ENCODE results near the gene HAUS7. TPM values are rescaled to one million over a fixed set of nuclear protein-coding genes. Genes with fewer than 3 reads are reported as not detected.

The HAUS7 gene
- total and polyA plus RNA-seq, 7 donors = 15.0 to 37.8 (median 23.9) TPM

DNA sequence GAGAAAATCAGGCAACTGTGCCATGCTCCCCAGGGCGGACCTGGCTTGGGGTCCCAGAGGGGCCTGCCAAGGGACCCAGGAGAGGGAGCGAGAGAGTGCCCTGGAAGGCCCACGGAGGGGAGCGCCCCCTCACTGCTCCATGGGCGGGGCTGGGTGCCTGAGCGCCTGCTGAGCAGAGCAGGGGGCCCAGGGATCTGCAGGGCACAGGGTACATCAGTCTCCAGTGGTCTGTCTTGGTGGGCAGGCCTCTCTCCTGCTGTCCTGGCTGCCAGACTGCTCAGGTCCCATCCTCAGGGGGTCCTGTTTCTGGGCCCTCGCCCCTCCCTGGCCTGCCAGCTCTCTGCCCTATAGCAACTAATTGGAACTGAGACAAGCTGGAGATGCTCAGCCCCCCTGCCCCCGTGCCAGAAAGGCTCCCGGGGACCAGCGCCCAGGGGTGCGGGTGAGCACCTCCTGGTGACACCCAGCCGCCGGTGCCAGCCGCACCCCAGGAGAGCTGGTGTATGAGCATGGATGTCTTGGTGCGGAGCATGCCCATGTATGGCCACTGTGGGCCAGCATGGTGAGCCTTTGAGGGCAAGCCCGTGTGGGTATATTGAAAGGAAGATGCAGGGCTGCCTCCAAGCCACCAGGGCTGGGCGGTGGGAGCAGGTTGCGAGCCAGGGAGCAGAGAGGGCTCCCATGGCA, 25.7 kb upstream of the HAUS7 start:
- Histone ChIP-seq H3K27me3 (peaks cover 0 to 7% (median 0%) of the 10 kb centered on the region in 3 donors), H3K27ac (peak overlapping the region in 1 of 4 donors; percentile 29), H3K9me3 (no peaks in the 10 kb centered on the region), H3K4me1 (no peaks in the 10 kb centered on the region), H3K4me3 (peak overlapping the region in 2 of 4 donors; percentile 20 to 41), H3K36me3 (no peaks in the 10 kb centered on the region)
- WGBS, 2 donors = 79 to 80% methylated on average over 18 of the region's 18 CpGs
- intact Hi-C loops (cut with DNase I) = no loop called here
- no peak for DNase-seq
- TF ChIP-seq POLR2A (IDR thresholded peaks at IDR 0.05) (no peak), POLR2AphosphoS5 (IDR thresholded peaks at IDR 0.05) (no peak), EP300 (IDR thresholded peaks at IDR 0.05) (no peak)
- TF ChIP-seq, protein P1, sequence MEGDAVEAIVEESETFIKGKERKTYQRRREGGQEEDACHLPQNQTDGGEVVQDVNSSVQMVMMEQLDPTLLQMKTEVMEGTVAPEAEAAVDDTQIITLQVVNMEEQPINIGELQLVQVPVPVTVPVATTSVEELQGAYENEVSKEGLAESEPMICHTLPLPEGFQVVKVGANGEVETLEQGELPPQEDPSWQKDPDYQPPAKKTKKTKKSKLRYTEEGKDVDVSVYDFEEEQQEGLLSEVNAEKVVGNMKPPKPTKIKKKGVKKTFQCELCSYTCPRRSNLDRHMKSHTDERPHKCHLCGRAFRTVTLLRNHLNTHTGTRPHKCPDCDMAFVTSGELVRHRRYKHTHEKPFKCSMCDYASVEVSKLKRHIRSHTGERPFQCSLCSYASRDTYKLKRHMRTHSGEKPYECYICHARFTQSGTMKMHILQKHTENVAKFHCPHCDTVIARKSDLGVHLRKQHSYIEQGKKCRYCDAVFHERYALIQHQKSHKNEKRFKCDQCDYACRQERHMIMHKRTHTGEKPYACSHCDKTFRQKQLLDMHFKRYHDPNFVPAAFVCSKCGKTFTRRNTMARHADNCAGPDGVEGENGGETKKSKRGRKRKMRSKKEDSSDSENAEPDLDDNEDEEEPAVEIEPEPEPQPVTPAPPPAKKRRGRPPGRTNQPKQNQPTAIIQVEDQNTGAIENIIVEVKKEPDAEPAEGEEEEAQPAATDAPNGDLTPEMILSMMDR (IDR thresholded peaks at IDR 0.05) = no peak

- H3K27me3 ChIP-seq = peaks cover 0 to 7% (median 0%) of the 10 kb centered on the region in 3 donors
- H3K4me3 ChIP-seq = peak overlapping the region in 3 of 4 donors; percentile 20 to 41 (median 23)
- intact Hi-C loops (cut with DNase I) = no loop called here
- peak overlapping the region; percentile 17 to 42 (median 30) for H3K27ac ChIP-seq
- WGBS, 2 donors = 33 to 34% methylated on average over 17 of the region's 17 CpGs
- no peak for DNase-seq
- no peaks in the 10 kb centered on the region for H3K4me1 ChIP-seq
- TF ChIP-seq POLR2A (IDR thresholded peaks at IDR 0.05) = no peak
- TF ChIP-seq, protein P1 (IDR thresholded peaks at IDR 0.05) = peak in 1 of 4 experiments; percentile 17
- no peaks in the 10 kb centered on the region for H3K9me3 ChIP-seq
- H3K36me3 ChIP-seq = no peaks in the 10 kb centered on the region
These were observed 25.0 kb upstream of the HAUS7 start for GRCh38 chrX:153495362-153495751.

DNA sequence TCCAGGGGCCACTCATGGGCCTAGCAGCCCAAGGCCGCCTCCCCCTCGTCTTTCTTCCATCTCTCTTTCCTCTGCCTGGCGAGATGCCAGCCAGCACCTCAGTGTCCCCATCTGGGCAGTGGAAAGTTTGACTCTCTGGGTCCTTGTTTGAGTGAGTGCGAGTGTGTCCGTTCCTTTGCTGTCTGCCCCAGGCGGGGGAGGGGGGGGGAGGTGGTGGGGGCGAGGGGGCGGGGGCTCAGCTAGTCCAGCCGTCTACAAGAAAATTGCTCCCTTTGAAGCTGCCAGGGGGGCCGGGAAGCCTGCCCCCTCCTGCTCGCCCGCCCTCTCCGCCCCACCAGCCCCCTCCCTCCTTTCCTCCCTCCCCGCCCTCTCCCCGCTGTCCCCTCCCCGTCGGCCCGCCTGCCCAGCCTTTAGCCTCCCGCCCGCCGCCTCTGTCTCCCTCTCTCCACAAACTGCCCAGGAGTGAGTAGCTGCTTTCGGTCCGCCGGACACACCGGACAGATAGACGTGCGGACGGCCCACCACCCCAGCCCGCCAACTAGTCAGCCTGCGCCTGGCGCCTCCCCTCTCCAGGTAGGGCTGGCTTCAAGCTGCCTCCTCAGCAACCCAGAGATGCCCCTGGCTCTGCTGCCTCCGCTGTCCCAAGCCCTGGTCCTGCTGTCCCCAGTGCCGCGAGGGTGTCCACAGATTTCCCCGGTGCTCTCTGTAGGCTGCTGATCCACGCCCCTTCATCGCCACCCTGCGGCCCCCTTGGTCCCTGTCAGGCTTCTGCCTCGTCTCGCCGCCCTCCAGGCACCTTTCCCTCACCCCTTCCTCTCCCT, 24.4 kb upstream of the HAUS7 start, which contains the start of gene BGN:
Gene BGN (plus strand): TSS at position 440 of the 821 bp plus-strand sequence. CDS start 9,652 bp downstream, outside the sequence.
- peak within 1 kb of the TSS in 3 of 4 donors; percentile 20 to 41 (median 23) for H3K4me3 ChIP-seq
- H3K36me3 ChIP-seq = no peaks in the 10 kb centered on the region
- peak within 1 kb of the TSS; percentile 17 to 49 (median 30) for H3K27ac ChIP-seq
- intact Hi-C loops (cut with DNase I) = no loop called here
- H3K9me3 ChIP-seq = no peaks in the 10 kb centered on the region
- H3K4me1 ChIP-seq = no peaks in the 10 kb centered on the region
- DNase-seq = no peak
- peaks cover 0 to 7% (median 0%) of the 10 kb centered on the region in 3 donors for H3K27me3 ChIP-seq
- no peak for TF ChIP-seq POLR2AphosphoS5 (IDR thresholded peaks at IDR 0.05)
- TF ChIP-seq, protein P1 (IDR thresholded peaks at IDR 0.05) = peak in 1 of 4 experiments; percentile 27
- WGBS, 2 donors = 14 to 17% methylated on average over 33 to 39 of the region's 41 CpGs

DNA sequence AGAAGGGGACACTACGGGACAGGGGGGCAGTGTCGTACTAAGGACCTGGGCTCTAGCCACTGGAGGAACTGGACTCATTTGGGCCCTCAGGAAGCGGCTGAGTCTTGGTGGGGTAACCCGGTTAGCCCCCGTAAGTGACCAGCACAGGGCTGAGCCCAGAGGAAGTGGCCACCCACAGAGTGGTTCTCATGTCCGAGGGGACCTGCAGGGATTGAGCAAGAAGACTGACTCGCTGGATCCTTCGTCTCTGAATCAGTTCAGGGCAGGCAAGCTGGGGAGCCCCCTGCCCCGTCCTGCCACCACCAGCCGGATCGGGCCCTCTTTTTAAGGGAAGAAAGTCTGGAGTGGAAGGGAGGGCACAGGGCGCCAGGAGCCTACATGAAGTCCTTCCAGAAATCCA, 23.7 kb upstream of the HAUS7 start:
- DNase-seq = no peak
- Histone ChIP-seq H3K27ac (peak overlapping the region in 2 of 4 donors; percentile 29 to 49), H3K4me1 (no peaks in the 10 kb centered on the region), H3K36me3 (no peaks in the 10 kb centered on the region), H3K4me3 (no peak overlapping the region), H3K9me3 (no peaks in the 10 kb centered on the region), H3K27me3 (peaks cover 0 to 7% (median 0%) of the 10 kb centered on the region in 3 donors)
- intact Hi-C loops (cut with DNase I) = no loop called here
- TF ChIP-seq, protein P1 (IDR thresholded peaks at IDR 0.05) = no peak
- TF ChIP-seq POLR2AphosphoS5 (IDR thresholded peaks at IDR 0.05) (no peak), POLR2A (IDR thresholded peaks at IDR 0.05) (no peak), EP300 (IDR thresholded peaks at IDR 0.05) (no peak)
- WGBS, 2 donors = 83 to 85% methylated on average over 12 of the region's 12 CpGs
